ENCODE results near the gene SFMBT1.
A peak's percentile ranks its signal among the peaks of the same experiment; 100 is the strongest.
"Not testable (repeated sequence)": the region's sequence is repeated elsewhere in the genome, so short reads cannot be mapped to it uniquely, and the experiment has no call there.

The SFMBT1 gene

GRCh38 chr3:53073553-53074365, 27.9 kb upstream of the SFMBT1 start:
- no peak for DNase-seq (ENCODE audit: low spot score)

GRCh38 chr3:53072653-53073552, 27.0 kb upstream of the SFMBT1 start:
- peak; percentile 78 for DNase-seq (ENCODE audit: low spot score)

- DNase-seq (ENCODE audit: low spot score) = no peak
Measured at GRCh38 chr3:53071882-53072431, 26.1 kb upstream of the SFMBT1 start.

GRCh38 chr3:53069422-53070068, 23.7 kb upstream of the SFMBT1 start:
- no peak for DNase-seq (ENCODE audit: low spot score)

GRCh38 chr3:53068176-53068575, 22.3 kb upstream of the SFMBT1 start:
- DNase-seq (ENCODE audit: low spot score) = no peak

GRCh38 chr3:53067567-53067966, 21.7 kb upstream of the SFMBT1 start:
- no peak for DNase-seq (ENCODE audit: low spot score)

GRCh38 chr3:53065841-53066480, 20.1 kb upstream of the SFMBT1 start:
- no peak for DNase-seq (ENCODE audit: low spot score)

- no peak for DNase-seq (ENCODE audit: low spot score)
Measured at GRCh38 chr3:53062905-53063304, 17.0 kb upstream of the SFMBT1 start.

GRCh38 chr3:53056442-53056841, 10.6 kb upstream of the SFMBT1 start:
- no peak for DNase-seq (ENCODE audit: low spot score)

- not testable (repeated sequence) for DNase-seq (ENCODE audit: low spot score)
Measured at GRCh38 chr3:53054233-53054632, 8.4 kb upstream of the SFMBT1 start.

GRCh38 chr3:53051929-53052328, 6.1 kb upstream of the SFMBT1 start:
- DNase-seq (ENCODE audit: low spot score) = no peak

GRCh38 chr3:53049987-53050386, 4.1 kb upstream of the SFMBT1 start:
- DNase-seq (ENCODE audit: low spot score) = no peak

- DNase-seq (ENCODE audit: low spot score) = peak; percentile 19
Measured at GRCh38 chr3:53046171-53047170, 598 bp upstream of the SFMBT1 start.

- peak; percentile 51 for DNase-seq (ENCODE audit: low spot score)
Measured at GRCh38 chr3:53044711-53045517, 959 bp downstream of the SFMBT1 start.

GRCh38 chr3:53044371-53044710, 1.5 kb downstream of the SFMBT1 start:
- DNase-seq (ENCODE audit: low spot score) = no peak

GRCh38 chr3:53043738-53044137, 2.1 kb downstream of the SFMBT1 start:
- no peak for DNase-seq (ENCODE audit: low spot score)

- no peak for DNase-seq (ENCODE audit: low spot score)
Measured at GRCh38 chr3:53042651-53043050, 3.2 kb downstream of the SFMBT1 start.

GRCh38 chr3:53040351-53040820, 5.5 kb downstream of the SFMBT1 start:
- no peak for DNase-seq (ENCODE audit: low spot score)

GRCh38 chr3:53039376-53039752, 6.5 kb downstream of the SFMBT1 start:
- no peak for DNase-seq (ENCODE audit: low spot score)

Measured in cerebellar cortex (tissue), 1 donor.